Measurements from ENCODE around the gene OR52M1. TPM values are rescaled to one million over a fixed set of nuclear protein-coding genes. Genes with fewer than 3 reads are reported as not detected.

OR52M1 gene
- total RNA-seq, 1 donor from 2014 or later = not detected

DNA sequence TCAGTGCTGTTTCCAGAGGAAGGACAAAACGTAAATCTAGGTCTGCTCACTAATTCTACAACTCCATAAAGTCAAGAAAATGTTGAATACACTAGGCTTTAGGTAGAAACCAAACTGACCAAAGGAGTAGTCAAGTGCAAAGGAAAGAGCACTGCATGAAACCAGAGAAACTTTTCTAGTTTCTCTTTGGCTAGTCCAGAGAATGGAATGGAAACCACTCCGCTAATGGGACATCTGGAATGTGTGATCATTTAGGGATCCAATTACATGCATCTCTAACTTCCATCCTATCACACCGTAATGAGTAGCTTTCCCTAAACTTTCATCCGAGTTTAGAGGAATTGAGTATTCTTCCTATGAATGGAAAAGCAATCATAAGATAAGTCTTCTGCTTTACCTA lies 2.4 kb downstream of the OR52M1 start:
- no peak overlapping the region for H3K4me3 ChIP-seq
- intact Hi-C loops (cut with DNase I) = no loop called here

DNA sequence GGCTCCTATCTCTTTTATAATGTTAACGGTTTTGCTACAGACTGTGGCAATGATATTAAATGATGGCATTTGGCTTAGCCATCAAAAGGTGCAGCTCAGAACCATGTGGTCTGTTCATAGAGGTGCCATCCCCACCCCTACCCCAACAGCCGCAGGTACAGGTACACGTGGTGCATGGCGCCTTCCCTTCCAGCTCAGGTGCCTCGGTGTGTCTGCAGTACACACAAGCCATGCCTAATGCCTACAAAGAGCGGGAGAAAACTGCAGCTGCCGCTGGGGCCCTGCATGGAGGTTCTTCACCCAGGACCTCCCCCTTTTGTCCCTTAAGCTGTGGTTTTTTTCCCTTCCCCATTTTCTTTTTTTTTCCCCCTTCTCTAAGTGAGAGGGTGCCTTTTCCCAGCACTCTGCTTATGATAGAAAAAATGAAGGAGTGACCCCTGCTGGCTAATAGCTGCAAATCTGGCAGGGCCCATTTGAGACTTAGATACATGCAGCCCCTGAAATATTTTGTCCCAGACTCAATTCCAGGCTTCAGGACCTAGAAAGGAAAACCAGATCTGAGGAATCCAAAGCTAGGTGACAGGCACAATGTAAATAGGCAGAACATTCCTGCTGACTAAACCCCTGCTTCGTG lies 6.5 kb downstream of the OR52M1 start:
- Histone ChIP-seq H3K4me1 (no peaks in the 10 kb centered on the region), H3K27ac (no peak overlapping the region), H3K36me3 (no peaks in the 10 kb centered on the region), H3K27me3 (no peaks in the 10 kb centered on the region), H3K4me3 (no peak overlapping the region), H3K9me3 (no peaks in the 10 kb centered on the region)
- intact Hi-C loops (cut with DNase I) = no loop called here
- TF ChIP-seq, protein P1, sequence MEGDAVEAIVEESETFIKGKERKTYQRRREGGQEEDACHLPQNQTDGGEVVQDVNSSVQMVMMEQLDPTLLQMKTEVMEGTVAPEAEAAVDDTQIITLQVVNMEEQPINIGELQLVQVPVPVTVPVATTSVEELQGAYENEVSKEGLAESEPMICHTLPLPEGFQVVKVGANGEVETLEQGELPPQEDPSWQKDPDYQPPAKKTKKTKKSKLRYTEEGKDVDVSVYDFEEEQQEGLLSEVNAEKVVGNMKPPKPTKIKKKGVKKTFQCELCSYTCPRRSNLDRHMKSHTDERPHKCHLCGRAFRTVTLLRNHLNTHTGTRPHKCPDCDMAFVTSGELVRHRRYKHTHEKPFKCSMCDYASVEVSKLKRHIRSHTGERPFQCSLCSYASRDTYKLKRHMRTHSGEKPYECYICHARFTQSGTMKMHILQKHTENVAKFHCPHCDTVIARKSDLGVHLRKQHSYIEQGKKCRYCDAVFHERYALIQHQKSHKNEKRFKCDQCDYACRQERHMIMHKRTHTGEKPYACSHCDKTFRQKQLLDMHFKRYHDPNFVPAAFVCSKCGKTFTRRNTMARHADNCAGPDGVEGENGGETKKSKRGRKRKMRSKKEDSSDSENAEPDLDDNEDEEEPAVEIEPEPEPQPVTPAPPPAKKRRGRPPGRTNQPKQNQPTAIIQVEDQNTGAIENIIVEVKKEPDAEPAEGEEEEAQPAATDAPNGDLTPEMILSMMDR (IDR thresholded peaks at IDR 0.05) = no peak
- no peak for DNase-seq (ENCODE audit: low spot score in 2 of 2)

More for the DNA sequence above, 2.4 kb downstream of the OR52M1 start:
- Histone ChIP-seq H3K27ac (no peak overlapping the region), H3K9me3 (no peaks in the 10 kb centered on the region), H3K36me3 (no peaks in the 10 kb centered on the region), H3K4me1 (no peaks in the 10 kb centered on the region), H3K27me3 (no peaks in the 10 kb centered on the region)
- TF ChIP-seq, protein P1 (IDR thresholded peaks at IDR 0.05) = no peak
- DNase-seq (ENCODE audit: low spot score in 2 of 2) = no peak

GRCh38 chr11:4559527-4560440 lies 14.8 kb downstream of the OR52M1 start:
- no peak for DNase-seq (ENCODE audit: low spot score in 2 of 2)
- no peaks in the 10 kb centered on the region for H3K27me3 ChIP-seq
- H3K4me3 ChIP-seq = no peak overlapping the region
- H3K9me3 ChIP-seq = no peaks in the 10 kb centered on the region
- TF ChIP-seq, protein P1 (IDR thresholded peaks at IDR 0.05) = no peak
- no peaks in the 10 kb centered on the region for H3K4me1 ChIP-seq
- intact Hi-C loops (cut with DNase I) = no loop called here
- H3K36me3 ChIP-seq = no peaks in the 10 kb centered on the region
- H3K27ac ChIP-seq = no peak overlapping the region

GRCh38 chr11:4560467-4560866 lies 15.5 kb downstream of the OR52M1 start:
- no peak overlapping the region for H3K27ac ChIP-seq
- no peak overlapping the region for H3K4me3 ChIP-seq
- no peaks in the 10 kb centered on the region for H3K9me3 ChIP-seq
- H3K36me3 ChIP-seq = no peaks in the 10 kb centered on the region
- intact Hi-C loops (cut with DNase I) = no loop called here
- TF ChIP-seq, protein P1 (IDR thresholded peaks at IDR 0.05) = no peak
- no peak for DNase-seq (ENCODE audit: low spot score in 2 of 2)
- no peaks in the 10 kb centered on the region for H3K4me1 ChIP-seq
- H3K27me3 ChIP-seq = no peaks in the 10 kb centered on the region

GRCh38 chr11:4565371-4565770 lies 20.4 kb downstream of the OR52M1 start:
- no peak for DNase-seq (ENCODE audit: low spot score in 2 of 2)
- Histone ChIP-seq H3K4me3 (no peak overlapping the region), H3K9me3 (no peaks in the 10 kb centered on the region), H3K27me3 (no peaks in the 10 kb centered on the region), H3K27ac (no peak overlapping the region), H3K4me1 (no peaks in the 10 kb centered on the region), H3K36me3 (no peaks in the 10 kb centered on the region)
- TF ChIP-seq, protein P1 (IDR thresholded peaks at IDR 0.05) = no peak
- intact Hi-C loops (cut with DNase I) = no loop called here

All from ascending aorta (tissue), 2 donors.